K562 (cell line): ENCODE measurements around the gene FEM1B. TPM values are rescaled to one million over a fixed set of nuclear protein-coding genes. Genes with fewer than 3 reads are reported as not detected.

ENCODE experiments used
- ATAC-seq: fragments of 200-7000 bp; cut with Tn5 transposase; 3 replicates; pipeline ENCODE4 v1.9.1; 2020; ENCODE audit warnings: moderate library complexity
- BruUV-seq: library from RNA; stranded (reverse); fragments of 400-500 nt; replicated peaks from 2 replicates; lab custom pipeline; 2021; lab: Mats Ljungman, UMichigan
- CTCF ChIA-PET: fragments of 300-600 bp; formaldehyde crosslinking; extraction: SDS; loops from one replicate; lab custom pipeline; 2021; ENCODE audit warnings: low intra/inter-chr PET ratio; lab: Yijun Ruan, JAX
- POLR2A ChIA-PET: fragments of 300-600, 350-650 bp; sonication (Branson Sonifier 250); formaldehyde crosslinking; extraction: SDS; loops from one replicate; lab custom pipeline; 2021; ENCODE audit warnings: antibody characterized with exemption, inconsistent platforms; lab: Yijun Ruan, JAX
- DNase-seq, 4 experiments: peaks; one replicate each; pipeline versions ENCODE4 v3.0.0 to v3.0.0-alpha.2; 2011 to 2018; ENCODE audit warnings: low spot score in 3 of 4, mixed read lengths in 3 of 4; ENCODE audit errors: extremely low read depth in 1 of 4
- FAIRE-seq: peaks from 2 replicates; lab custom pipeline; 2011; peaks lifted over from hg19 to GRCh38; lab: Jason Lieb, UNC
- H2AFZ ChIP-seq: 2 replicates; pipeline ENCODE4 v1.6.0; 2011; ENCODE audit warnings: low read depth, low read length, control low read depth, inconsistent platforms
- H3K27ac ChIP-seq: fragments of 200-600 bp; 3 replicates; pipeline ENCODE4 v1.8.0; 2011; ENCODE audit warnings: low read depth, mild to moderate bottlenecking, control low read depth, inconsistent platforms, low read length, moderate library complexity, mixed read lengths; ENCODE audit errors: extremely low read depth
- H3K27me3 ChIP-seq, 2 experiments: fragments of 300-600 bp in 1 of 2; 2 replicates in 1 of 2; 3 replicates in 1 of 2; pipeline versions ENCODE4 v1.6.0 to v1.8.0; 2011; ENCODE audit warnings: inconsistent platforms in 2 of 2, low read length in 2 of 2, mild to moderate bottlenecking in 1 of 2, mixed read lengths in 1 of 2, moderate library complexity in 1 of 2; ENCODE audit not compliant: control insufficient read depth in 2 of 2, insufficient read depth in 2 of 2
- H3K36me3 ChIP-seq: fragments of 300-600 bp; 3 replicates; pipeline ENCODE4 v1.8.0; 2011; ENCODE audit warnings: mild to moderate bottlenecking, low read length, inconsistent platforms; ENCODE audit not compliant: control insufficient read depth, insufficient read depth
- H3K4me1 ChIP-seq, 2 experiments: fragments of 200-600 bp in 1 of 2; replicated peaks in 1 of 2; 2 replicates in 1 of 2; 3 replicates in 1 of 2; pipeline versions ENCODE4 v1.5.1 to v1.8.0; 2011; ENCODE audit warnings: inconsistent platforms in 2 of 2, low read length in 2 of 2, mild to moderate bottlenecking in 1 of 2, mixed read lengths in 1 of 2, moderate library complexity in 1 of 2; ENCODE audit not compliant: control insufficient read depth in 2 of 2, insufficient read depth in 2 of 2
- H3K4me2 ChIP-seq: 2 replicates; pipeline ENCODE4 v1.6.1; 2011; ENCODE audit warnings: low read length, control low read depth, inconsistent platforms, mixed read lengths; ENCODE audit not compliant: insufficient read depth
- H3K4me3 ChIP-seq: fragments of 200-600 bp; sonication (generic), shearing (Covaris generic); 2 replicates; pipeline ENCODE4 v1.5.1; 2016; ENCODE audit warnings: control low read depth, inconsistent platforms
- H3K79me2 ChIP-seq: fragments of 200-600 bp; 3 replicates; pipeline ENCODE4 v1.8.0; 2011; ENCODE audit warnings: low read length, inconsistent platforms; ENCODE audit not compliant: control insufficient read depth, insufficient read depth
- H3K9ac ChIP-seq, 2 experiments: 2 replicates each; pipeline versions ENCODE4 v1.6.0 to v1.6.1; 2011; ENCODE audit warnings: low read depth in 2 of 2, low read length in 2 of 2, control low read depth in 1 of 2, inconsistent platforms in 1 of 2, mild to moderate bottlenecking in 1 of 2, mixed read lengths in 1 of 2; ENCODE audit not compliant: insufficient read depth in 1 of 2
- H3K9me1 ChIP-seq: one replicate; pipeline ENCODE4 v1.6.0; 2011; ENCODE audit warnings: inconsistent platforms, mild to moderate bottlenecking, low read length, moderate library complexity; ENCODE audit not compliant: control insufficient read depth, insufficient read depth
- H3K9me3 ChIP-seq: replicated peaks from 2 replicates; pipeline ENCODE4 v1.5.1; 2011; ENCODE audit warnings: low read depth, low read length, inconsistent platforms; ENCODE audit not compliant: control insufficient read depth, insufficient read depth
- H4K20me1 ChIP-seq: replicated peaks from 2 replicates; pipeline ENCODE4 v1.6.1; 2011; ENCODE audit warnings: low read length, inconsistent platforms, mixed read lengths; ENCODE audit not compliant: control insufficient read depth, insufficient read depth
- CREB3 ChIP-seq: fragments of 450-650 bp; conservative IDR thresholded peaks from 2 replicates; pipeline ENCODE4 v1.6.1; 2016; ENCODE audit warnings: missing genetic modification characterization, low read depth, mild to moderate bottlenecking, missing compliant biosample characterization, moderate library complexity
- IRF2 ChIP-seq: sonication (generic); formaldehyde crosslinking; IDR thresholded peaks from 2 replicates; pipeline ENCODE4 v1.8.1; 2022; ENCODE audit warnings: mild to moderate bottlenecking, missing genetic modification reagents
- MYBL2 ChIP-seq, 2 experiments: fragments of 450-650 bp in 1 of 2; sonication (generic) in 1 of 2; formaldehyde crosslinking in 1 of 2; IDR thresholded peaks; 2 replicates each; pipeline versions ENCODE4 v1.6.1 to v1.8.1; 2017 to 2022; ENCODE audit warnings: borderline replicate concordance in 1 of 2, inconsistent platforms in 1 of 2, low read depth in 1 of 2, mild to moderate bottlenecking in 1 of 2, missing genetic modification reagents in 1 of 2, moderate library complexity in 1 of 2
- PPARD ChIP-seq: fragments of 250-450 bp; sonication (Bioruptor Pico); IDR thresholded peaks from 2 replicates; pipeline ENCODE4 v1.8.0; 2022; ENCODE audit warnings: inconsistent platforms, mild to moderate bottlenecking, moderate library complexity
- PRMT5 ChIP-seq: sonication (generic); formaldehyde crosslinking; IDR thresholded peaks from 2 replicates; pipeline ENCODE4 v1.5.0; 2020; ENCODE audit warnings: missing genetic modification reagents
- RNF2 ChIP-seq: sonication (generic); IDR thresholded peaks from 2 replicates; pipeline ENCODE4 v1.6.1; 2016
- RREB1 ChIP-seq: fragments of 250-450 bp; sonication (Bioruptor Pico); IDR thresholded peaks from 2 replicates; pipeline ENCODE4 v1.4.0; 2020
- SP1 ChIP-seq: sonication (generic); formaldehyde crosslinking; IDR thresholded peaks from 2 replicates; pipeline ENCODE4 v1.8.1; 2022; ENCODE audit warnings: mild to moderate bottlenecking, missing genetic modification reagents
- XRCC5 ChIP-seq: fragments of 200-400 bp; formaldehyde crosslinking; IDR thresholded peaks from 2 replicates; pipeline ENCODE4 v1.6.1; 2017; ENCODE audit warnings: low read depth, mild to moderate bottlenecking, low read length
- ZBTB7A ChIP-seq: IDR thresholded peaks from 2 replicates; pipeline ENCODE4 v1.6.1; 2011; ENCODE audit warnings: low read depth, mild to moderate bottlenecking, low read length, moderate library complexity, borderline replicate concordance; ENCODE audit not compliant: control insufficient read depth
- ZNF143 ChIP-seq: sonication (generic); formaldehyde crosslinking; IDR thresholded peaks from 2 replicates; pipeline ENCODE4 v1.9.0; 2022; ENCODE audit warnings: mild to moderate bottlenecking, missing genetic modification reagents
- ZNF354B ChIP-seq: fragments of 250-450 bp; sonication (Bioruptor Pico); IDR thresholded peaks from 2 replicates; pipeline ENCODE4 v1.4.0; 2020
- ZNF551 ChIP-seq: fragments of 250-450 bp; sonication (Bioruptor Pico); IDR thresholded peaks from 2 replicates; pipeline ENCODE4 v1.5.0; 2021; ENCODE audit warnings: mild to moderate bottlenecking, moderate library complexity
- WGBS: fragments of 100-300 bp; shearing (Covaris generic); methylation state at CpG from one replicate; pipeline ENCODE4 v1.1.6; 2016; ENCODE audit warnings: low coverage, mixed read lengths; ENCODE audit not compliant: insufficient coverage; ENCODE audit errors: missing lambda C conversion rate; 5-methylcytosine and 5-hydroxymethylcytosine counted together
- in situ Hi-C: fragments of 300-500 bp; cut with MboI; formaldehyde crosslinking; loops from 4 replicates; pipeline ENCODE4 v1.15.0; 2018; ENCODE audit warnings: inconsistent platforms, mixed read lengths
- intact Hi-C: fragments of 100-400 bp; cut with micrococcal nuclease; formaldehyde crosslinking; loops from 2 replicates; pipeline ENCODE4 v1.14.2; 2022
- polyA plus RNA-seq, 8 experiments: library from polyadenylated mRNA; depleted of rRNA in 4 of 8; stranded (reverse) in 5 of 8; unstranded in 3 of 8; fragments of >200 nt; fragmentation: Nextera tagmentation in 2 of 8; fragmentation: Illumina TruSeq in 1 of 8; extraction: Ambion mirVana in 2 of 8; extraction: Trizol in 1 of 8; gene quantifications; 2 replicates each; pipeline versions ENCODE4 v1.2.1 to v1.2.3, GENCODE V29; 2011 to 2014; ENCODE audit warnings: inconsistent platforms in 1 of 8, missing spikeins in 1 of 8
- total RNA-seq, 7 experiments: library from RNA; depleted of rRNA in 6 of 7; stranded (reverse); fragments of >200 nt in 6 of 7; fragmentation: Illumina TruSeq in 2 of 7; extraction: Trizol in 2 of 7; gene quantifications; 2 replicates each; pipeline versions ENCODE4 v1.2.1 to v1.2.3, GENCODE V29; 2011 to 2021; ENCODE audit warnings: low replicate concordance in 1 of 7
- TF ChIP-seq, protein P1 (sequence below): sonication (generic); formaldehyde crosslinking; IDR thresholded peaks from 2 replicates; pipeline ENCODE4 v1.8.1; 2023; ENCODE audit warnings: mild to moderate bottlenecking, missing genetic modification reagents

The FEM1B gene
- total and polyA plus RNA-seq, 9 of the 15 experiments (the other 6 are each of a cell fraction or from before 2014, with no cell fraction given), result 5.9 to 61.6 (median 20.1) TPM

DNA sequence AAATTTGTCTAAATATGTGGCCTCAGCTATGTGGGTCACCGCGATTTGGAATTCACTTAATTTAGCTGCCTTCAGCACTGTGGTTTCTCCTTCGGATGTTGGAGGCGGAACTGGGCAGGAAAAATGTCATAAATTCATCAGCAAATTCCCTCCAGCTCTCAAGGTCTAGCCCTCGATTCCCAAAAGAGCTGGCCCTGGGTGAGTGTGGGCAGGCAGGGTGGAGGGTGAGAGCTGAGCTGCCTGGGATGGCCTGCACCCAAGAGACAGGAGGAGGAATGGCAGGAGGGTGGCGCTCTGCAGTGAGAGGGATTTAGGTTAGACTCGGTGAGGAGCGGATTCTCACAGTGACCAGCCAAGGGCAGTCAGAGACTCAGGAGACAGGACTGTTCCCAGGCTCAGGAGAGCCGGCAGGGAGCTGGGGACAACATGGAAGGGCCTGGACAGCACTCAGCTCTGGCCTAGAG is 57.1 kb downstream of the FEM1B start:
- POLR2A ChIA-PET, result interaction anchor here (1.8 kb wide), 1 partner anchor 12 kb away, joined by 5 read pairs; no protein-coding TSS in a partner anchor
- H3K36me3 ChIP-seq, result no peaks in the 10 kb centered on the region
- no peak overlapping the region for H3K4me3 ChIP-seq
- intact Hi-C loops, result no loop called here
- 1% methylated on average over 9 of the region's 9 CpGs for WGBS
- CTCF ChIA-PET, result no interaction called here
- no peak for DNase-seq
- FAIRE-seq, result no peak
- no TSS peak for BruUV-seq
- H3K27ac ChIP-seq, result no peak overlapping the region
- no peak overlapping the region for H2AFZ ChIP-seq
- peaks cover 2% of the 10 kb centered on the region; the same call in 1 of the 2 replicates for H4K20me1 ChIP-seq
- no peaks in the 10 kb centered on the region for H3K9me1 ChIP-seq
- H3K9ac ChIP-seq, result no peak overlapping the region
- peaks cover 35 to 84% of the 10 kb centered on the region in 2 experiments for H3K27me3 ChIP-seq
- no peaks in the 10 kb centered on the region for H3K79me2 ChIP-seq
- no peaks in the 10 kb centered on the region; a peak in 1 of 5 replicates for H3K4me1 ChIP-seq
- H3K4me2 ChIP-seq, result no peak overlapping the region
- H3K9me3 ChIP-seq, result no peaks in the 10 kb centered on the region
- ATAC-seq, result no peak
- in situ Hi-C loops, result no loop called here
- TF ChIP-seq, protein P1, sequence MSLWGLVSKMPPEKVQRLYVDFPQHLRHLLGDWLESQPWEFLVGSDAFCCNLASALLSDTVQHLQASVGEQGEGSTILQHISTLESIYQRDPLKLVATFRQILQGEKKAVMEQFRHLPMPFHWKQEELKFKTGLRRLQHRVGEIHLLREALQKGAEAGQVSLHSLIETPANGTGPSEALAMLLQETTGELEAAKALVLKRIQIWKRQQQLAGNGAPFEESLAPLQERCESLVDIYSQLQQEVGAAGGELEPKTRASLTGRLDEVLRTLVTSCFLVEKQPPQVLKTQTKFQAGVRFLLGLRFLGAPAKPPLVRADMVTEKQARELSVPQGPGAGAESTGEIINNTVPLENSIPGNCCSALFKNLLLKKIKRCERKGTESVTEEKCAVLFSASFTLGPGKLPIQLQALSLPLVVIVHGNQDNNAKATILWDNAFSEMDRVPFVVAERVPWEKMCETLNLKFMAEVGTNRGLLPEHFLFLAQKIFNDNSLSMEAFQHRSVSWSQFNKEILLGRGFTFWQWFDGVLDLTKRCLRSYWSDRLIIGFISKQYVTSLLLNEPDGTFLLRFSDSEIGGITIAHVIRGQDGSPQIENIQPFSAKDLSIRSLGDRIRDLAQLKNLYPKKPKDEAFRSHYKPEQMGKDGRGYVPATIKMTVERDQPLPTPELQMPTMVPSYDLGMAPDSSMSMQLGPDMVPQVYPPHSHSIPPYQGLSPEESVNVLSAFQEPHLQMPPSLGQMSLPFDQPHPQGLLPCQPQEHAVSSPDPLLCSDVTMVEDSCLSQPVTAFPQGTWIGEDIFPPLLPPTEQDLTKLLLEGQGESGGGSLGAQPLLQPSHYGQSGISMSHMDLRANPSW, result no peak
- TF ChIP-seq ZNF143 (CRISPR knock-in tag), result no peak
- no peak for TF ChIP-seq MYBL2 (IDR thresholded peaks at IDR 0.05; ENCODE audit: low read depth)
- TF ChIP-seq MYBL2 (CRISPR knock-in tag; IDR thresholded peaks at IDR 0.05; ENCODE audit: borderline replicate concordance), result no peak
- TF ChIP-seq PPARD (CRISPR knock-in tag), result no peak
- no peak for TF ChIP-seq PRMT5
- no peak for TF ChIP-seq ZBTB7A
- no peak for TF ChIP-seq XRCC5
- TF ChIP-seq IRF2 (CRISPR knock-in tag), result no peak
- no peak for TF ChIP-seq CREB3
- TF ChIP-seq RNF2, result no peak
- no peak for TF ChIP-seq RREB1 (CRISPR knock-in tag)
- no peak for TF ChIP-seq ZNF551 (CRISPR knock-in tag)
- no peak for TF ChIP-seq SP1 (CRISPR knock-in tag)
- TF ChIP-seq ZNF354B (CRISPR knock-in tag), result no peak
